ENCODE results near the gene LYRM4. TPM values are rescaled to one million over a fixed set of nuclear protein-coding genes. Genes with fewer than 3 reads are reported as not detected.

Gene LYRM4
- total RNA-seq (10 to 100 TPM; 17.9 to 23.9 TPM), polyA plus RNA-seq (10 to 100 TPM; 18.3 to 28.7 TPM)
- long read RNA-seq, donor 1, full-length matches to known transcripts = 59 of 76 reads
- long read RNA-seq, donor 1, partial matches to known transcripts = 9 of 76 reads
- long read RNA-seq, donor 1, other reads (novel, unspliced or antisense) = 8 of 76 reads
- long read RNA-seq, donor 2, full-length matches to known transcripts = 4 of 12 reads
- long read RNA-seq, donor 2, partial matches to known transcripts = 3 of 12 reads
- long read RNA-seq, donor 2, other reads (novel, unspliced or antisense) = 5 of 12 reads

DNA sequence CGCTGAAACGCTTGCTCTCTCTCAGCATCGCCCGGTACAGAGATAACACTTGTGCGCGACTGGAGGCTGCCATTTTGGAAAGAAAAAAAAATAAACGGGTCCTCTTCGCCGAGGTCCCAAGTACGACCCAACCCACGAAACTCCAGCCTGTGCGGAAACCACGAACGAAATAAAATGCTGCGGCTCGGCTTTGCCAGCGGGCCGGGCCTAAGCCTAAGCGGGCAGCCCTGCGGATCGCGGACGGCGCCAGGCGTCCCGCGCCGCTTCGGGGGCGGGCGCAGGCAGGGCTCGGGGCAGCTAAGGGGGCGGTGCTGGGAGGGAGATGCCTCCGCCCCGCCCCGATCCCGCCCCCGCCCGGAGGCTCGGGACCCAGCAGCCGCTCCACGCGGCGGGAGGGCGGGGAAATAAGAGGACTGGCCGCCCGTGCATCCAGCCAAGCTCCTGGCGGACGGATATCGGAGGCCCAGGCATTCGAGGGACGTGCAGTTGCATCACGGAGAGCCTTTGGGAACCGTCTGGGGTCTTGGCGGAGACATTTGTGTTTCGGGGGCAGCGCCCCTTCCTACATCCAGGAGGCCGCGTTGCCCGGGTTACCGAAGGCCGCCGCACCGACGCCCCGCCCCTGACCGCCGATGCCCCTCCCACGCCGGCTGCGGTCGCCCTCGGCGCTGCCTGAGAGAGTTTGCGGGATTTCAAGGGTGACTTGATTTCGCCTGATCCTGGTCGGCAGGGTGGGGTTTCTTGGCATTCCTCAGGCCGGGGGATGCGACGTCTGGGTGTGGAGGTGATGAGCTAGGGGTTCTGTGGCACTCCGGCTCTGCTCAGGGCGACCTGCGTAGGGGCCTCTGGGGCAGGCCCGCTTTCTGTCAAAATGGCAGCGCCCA lies at the start of gene LYRM4, which contains the start of gene FARS2:
Gene LYRM4, minus strand, starts transcription at position 290 of the 884 bp plus-strand sequence. Its CDS starts 217 bp downstream, at position 73.
Gene FARS2, plus strand, starts transcription at position 853 of the 884 bp plus-strand sequence.
- Histone ChIP-seq H3K4me1 (ENCODE audit: control insufficient read depth in 1 of 2, insufficient read depth in 2 of 2, low read length in 2 of 2) (peaks cover 0 to 7% of the 10 kb centered on the region in 2 donors), H3K36me3 (ENCODE audit: control insufficient read depth in 1 of 2, insufficient read depth in 2 of 2, low read length in 1 of 2) (no peaks in the 10 kb centered on the region), H3K4me3 (ENCODE audit: low read length in 2 of 2) (peak within 1 kb of the TSS; percentile 75 to 90), H3K27ac (ENCODE audit: low read depth in 1 of 2, low read length in 2 of 2) (peak within 1 kb of the TSS; percentile 71 to 72), H3K27me3 (ENCODE audit: control insufficient read depth in 1 of 2, insufficient read depth in 2 of 2, low read length in 1 of 2) (no peaks in the 10 kb centered on the region), H3K9me3 (ENCODE audit: control insufficient read depth, low read length) (no peaks in the 10 kb centered on the region)
- ATAC-seq (ENCODE audit: low FRiP score) (peak; percentile 99), DNase-seq (peak; percentile 94 to 96)
- intact Hi-C loops (cut with DNase I) = loop anchor here in 1 of 2 donors (2.0 to 10.0 kb wide), 3 partner anchors 46 to 504 kb away; no protein-coding TSS in a partner anchor
- 0% methylated on average over 81 to 85 of the region's 85 CpGs for WGBS, 2 donors

DNA sequence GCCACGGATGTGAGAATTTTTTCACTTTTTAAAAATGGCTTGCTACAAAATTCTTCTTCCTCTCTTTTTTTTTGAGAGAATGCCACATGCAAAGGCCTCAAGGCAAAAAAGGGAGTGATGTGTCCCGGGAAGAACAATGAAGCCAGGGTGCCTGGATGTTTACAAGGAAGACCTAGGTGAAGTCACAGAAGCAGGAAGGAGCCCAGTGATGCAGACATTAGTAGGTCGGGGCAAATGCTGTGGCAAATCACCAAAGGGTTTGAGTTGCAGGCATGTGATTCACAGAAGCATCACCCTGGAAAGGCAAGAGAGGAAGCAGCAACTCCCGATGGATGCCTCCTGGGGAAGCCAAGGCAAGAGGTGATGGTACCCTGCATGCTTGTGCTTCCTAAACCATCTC lies 47.3 kb upstream of the LYRM4 start:
- no peak overlapping the region for H3K27ac ChIP-seq (ENCODE audit: low read depth in 1 of 2, low read length in 2 of 2)
- no peaks in the 10 kb centered on the region for H3K4me1 ChIP-seq (ENCODE audit: control insufficient read depth in 1 of 2, insufficient read depth in 2 of 2, low read length in 2 of 2)
- DNase-seq (no peak), ATAC-seq (ENCODE audit: low FRiP score) (no peak)
- 85 to 86% methylated on average over 4 of the region's 4 CpGs for WGBS, 2 donors
- no peaks in the 10 kb centered on the region for H3K9me3 ChIP-seq (ENCODE audit: control insufficient read depth, low read length)
- H3K27me3 ChIP-seq (ENCODE audit: control insufficient read depth in 1 of 2, insufficient read depth in 2 of 2, low read length in 1 of 2) = no peaks in the 10 kb centered on the region
- H3K36me3 ChIP-seq (ENCODE audit: control insufficient read depth in 1 of 2, insufficient read depth in 2 of 2, low read length in 1 of 2) = no peaks in the 10 kb centered on the region
- intact Hi-C loops (cut with DNase I) = no loop called here
- no peak overlapping the region for H3K4me3 ChIP-seq (ENCODE audit: low read length in 2 of 2)

GRCh38 chr6:5307058-5307457 lies 46.3 kb upstream of the LYRM4 start:
- Histone ChIP-seq H3K36me3 (ENCODE audit: control insufficient read depth in 1 of 2, insufficient read depth in 2 of 2, low read length in 1 of 2) (no peaks in the 10 kb centered on the region), H3K9me3 (ENCODE audit: control insufficient read depth, low read length) (no peaks in the 10 kb centered on the region), H3K27ac (ENCODE audit: low read depth in 1 of 2, low read length in 2 of 2) (no peak overlapping the region), H3K4me1 (ENCODE audit: control insufficient read depth in 1 of 2, insufficient read depth in 2 of 2, low read length in 2 of 2) (no peaks in the 10 kb centered on the region), H3K4me3 (ENCODE audit: low read length in 2 of 2) (no peak overlapping the region), H3K27me3 (ENCODE audit: control insufficient read depth in 1 of 2, insufficient read depth in 2 of 2, low read length in 1 of 2) (no peaks in the 10 kb centered on the region)
- ATAC-seq (ENCODE audit: low FRiP score) (no peak), DNase-seq (no peak)
- intact Hi-C loops (cut with DNase I) = no loop called here

- no peaks in the 10 kb centered on the region for H3K36me3 ChIP-seq (ENCODE audit: control insufficient read depth in 1 of 2, insufficient read depth in 2 of 2, low read length in 1 of 2)
- no peak overlapping the region for H3K4me3 ChIP-seq (ENCODE audit: low read length in 2 of 2)
- no peak for DNase-seq
- H3K27me3 ChIP-seq (ENCODE audit: control insufficient read depth in 1 of 2, insufficient read depth in 2 of 2, low read length in 1 of 2) = no peaks in the 10 kb centered on the region
- no peak for ATAC-seq (ENCODE audit: low FRiP score)
- H3K9me3 ChIP-seq (ENCODE audit: control insufficient read depth, low read length) = no peaks in the 10 kb centered on the region
- H3K4me1 ChIP-seq (ENCODE audit: control insufficient read depth in 1 of 2, insufficient read depth in 2 of 2, low read length in 2 of 2) = no peaks in the 10 kb centered on the region
- WGBS, 2 donors = 62 to 76% methylated on average over 5 of the region's 5 CpGs
- intact Hi-C loops (cut with DNase I) = no loop called here
- H3K27ac ChIP-seq (ENCODE audit: low read depth in 1 of 2, low read length in 2 of 2) = no peak overlapping the region
Measured at GRCh38 chr6:5305968-5306626, 45.3 kb upstream of the LYRM4 start.

DNA sequence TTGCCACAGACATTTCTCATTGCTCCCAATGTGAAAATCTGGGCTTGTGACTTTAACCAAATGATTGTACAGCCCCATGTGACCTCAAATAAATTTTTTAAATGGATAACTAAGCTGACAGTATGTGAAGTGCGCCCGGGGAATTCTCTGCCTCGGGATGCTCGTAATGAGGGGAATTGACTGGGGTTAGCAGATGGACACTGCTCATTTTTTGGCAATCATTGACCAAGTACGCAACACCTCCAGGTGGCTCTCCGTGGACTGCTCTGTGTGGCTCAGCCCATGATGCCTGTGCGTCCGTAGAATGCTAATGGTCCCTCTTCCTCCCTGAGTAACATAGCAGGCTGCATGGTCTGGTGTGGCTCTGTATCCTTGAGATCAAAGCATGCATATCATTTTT lies 42.9 kb upstream of the LYRM4 start:
- WGBS, 2 donors = 93% methylated on average over 8 of the region's 8 CpGs
- Histone ChIP-seq H3K4me1 (ENCODE audit: control insufficient read depth in 1 of 2, insufficient read depth in 2 of 2, low read length in 2 of 2) (no peaks in the 10 kb centered on the region), H3K27ac (ENCODE audit: low read depth in 1 of 2, low read length in 2 of 2) (no peak overlapping the region), H3K27me3 (ENCODE audit: control insufficient read depth in 1 of 2, insufficient read depth in 2 of 2, low read length in 1 of 2) (no peaks in the 10 kb centered on the region), H3K4me3 (ENCODE audit: low read length in 2 of 2) (no peak overlapping the region), H3K36me3 (ENCODE audit: control insufficient read depth in 1 of 2, insufficient read depth in 2 of 2, low read length in 1 of 2) (no peaks in the 10 kb centered on the region), H3K9me3 (ENCODE audit: control insufficient read depth, low read length) (no peaks in the 10 kb centered on the region)
- intact Hi-C loops (cut with DNase I) = no loop called here
- ATAC-seq (ENCODE audit: low FRiP score) (no peak), DNase-seq (no peak)

- 75 to 76% methylated on average over 10 of the region's 10 CpGs for WGBS, 2 donors
Measured at GRCh38 chr6:5302995-5303622, 42.4 kb upstream of the LYRM4 start.

DNA sequence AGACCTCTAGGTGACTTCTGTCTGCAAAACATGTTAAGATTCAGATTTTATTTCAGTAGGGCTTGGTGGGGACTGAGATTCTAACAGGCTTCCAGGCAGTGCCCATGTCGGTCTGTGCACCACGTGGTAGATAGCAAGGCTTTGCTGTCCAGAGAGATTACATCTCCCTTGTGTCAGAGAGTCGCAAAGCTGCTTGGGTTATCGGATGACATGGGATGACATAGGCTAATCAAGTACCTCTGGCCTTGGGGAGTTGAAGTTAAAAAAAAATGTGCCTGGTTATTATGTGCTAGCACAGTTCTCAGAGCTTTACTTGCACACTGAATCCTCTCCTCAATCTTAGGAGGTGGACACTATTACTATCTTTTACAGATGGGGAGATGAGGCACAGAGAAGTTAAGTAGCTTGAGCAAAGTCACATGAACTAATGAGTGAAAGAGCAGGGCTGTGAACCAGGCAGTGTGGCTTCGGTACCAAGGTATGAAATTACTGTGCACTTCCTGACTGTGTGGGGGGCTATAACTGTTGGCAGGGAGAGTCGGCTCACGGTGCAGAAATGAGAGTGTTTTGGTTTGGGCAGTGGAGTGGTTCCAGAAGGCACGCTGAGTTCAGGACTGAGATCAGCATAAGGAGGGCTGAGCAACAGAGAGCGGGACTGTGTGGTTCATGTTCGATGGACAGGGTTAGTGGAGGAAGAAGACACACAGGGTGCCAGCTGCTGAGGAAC lies 41.6 kb upstream of the LYRM4 start:
- ATAC-seq (ENCODE audit: low FRiP score) (no peak), DNase-seq (no peak)
- H3K4me3 ChIP-seq (ENCODE audit: low read length in 2 of 2) = no peak overlapping the region
- intact Hi-C loops (cut with DNase I) = no loop called here
- 37 to 38% methylated on average over 10 of the region's 10 CpGs for WGBS, 2 donors
- H3K36me3 ChIP-seq (ENCODE audit: control insufficient read depth in 1 of 2, insufficient read depth in 2 of 2, low read length in 1 of 2) = no peaks in the 10 kb centered on the region
- H3K9me3 ChIP-seq (ENCODE audit: control insufficient read depth, low read length) = no peaks in the 10 kb centered on the region
- no peaks in the 10 kb centered on the region for H3K4me1 ChIP-seq (ENCODE audit: control insufficient read depth in 1 of 2, insufficient read depth in 2 of 2, low read length in 2 of 2)
- H3K27ac ChIP-seq (ENCODE audit: low read depth in 1 of 2, low read length in 2 of 2) = no peak overlapping the region
- no peaks in the 10 kb centered on the region for H3K27me3 ChIP-seq (ENCODE audit: control insufficient read depth in 1 of 2, insufficient read depth in 2 of 2, low read length in 1 of 2)

More at GRCh38 chr6:5302995-5303622, 42.4 kb upstream of the LYRM4 start:
- Histone ChIP-seq H3K9me3 (ENCODE audit: control insufficient read depth, low read length) (no peaks in the 10 kb centered on the region), H3K4me3 (ENCODE audit: low read length in 2 of 2) (no peak overlapping the region), H3K27me3 (ENCODE audit: control insufficient read depth in 1 of 2, insufficient read depth in 2 of 2, low read length in 1 of 2) (no peaks in the 10 kb centered on the region), H3K4me1 (ENCODE audit: control insufficient read depth in 1 of 2, insufficient read depth in 2 of 2, low read length in 2 of 2) (no peaks in the 10 kb centered on the region), H3K36me3 (ENCODE audit: control insufficient read depth in 1 of 2, insufficient read depth in 2 of 2, low read length in 1 of 2) (no peaks in the 10 kb centered on the region), H3K27ac (ENCODE audit: low read depth in 1 of 2, low read length in 2 of 2) (no peak overlapping the region)
- DNase-seq = no peak
- intact Hi-C loops (cut with DNase I) = no loop called here
- ATAC-seq (ENCODE audit: low FRiP score) = no peak
